RWPE2 (cell line): ENCODE data around the gene SLC32A1.

Experiments
- ATAC-seq: fragments of 200-7000 bp; cut with Tn5 transposase; 3 replicates; pipeline ENCODE4 v1.9.1; 2021; ENCODE audit warnings: low read depth
- DNase-seq: peaks from one replicate; pipeline ENCODE4 v3.0.0-alpha.2; 2020; ENCODE audit warnings: low spot score
- H3K27ac ChIP-seq: fragments of 450-650 bp; 2 replicates; pipeline ENCODE4 v1.5.1; 2017; ENCODE audit warnings: mild to moderate bottlenecking; ENCODE audit not compliant: poor library complexity, severe bottlenecking
- H3K27me3 ChIP-seq: fragments of 250-450 bp; sonication (Bioruptor Pico); 2 replicates; pipeline ENCODE4 v1.5.1; 2021; ENCODE audit warnings: mild to moderate bottlenecking, moderate library complexity; ENCODE audit not compliant: insufficient read depth, poor library complexity, severe bottlenecking
- H3K36me3 ChIP-seq: fragments of 250-450 bp; sonication (Bioruptor Pico); 2 replicates; pipeline ENCODE4 v1.5.1; 2020; ENCODE audit warnings: low read depth, mild to moderate bottlenecking, moderate library complexity
- H3K4me1 ChIP-seq: fragments of 250-450 bp; sonication (Bioruptor Pico); 2 replicates; pipeline ENCODE4 v1.5.1; 2021; ENCODE audit warnings: mild to moderate bottlenecking, moderate library complexity; ENCODE audit not compliant: insufficient read depth, poor library complexity, severe bottlenecking
- H3K4me3 ChIP-seq: fragments of 250-450 bp; sonication (Bioruptor Pico); 2 replicates; pipeline ENCODE4 v1.5.1; 2021; ENCODE audit warnings: mild to moderate bottlenecking, moderate library complexity; ENCODE audit not compliant: severe bottlenecking
- H3K9me3 ChIP-seq: fragments of 250-450 bp; sonication (Bioruptor Pico); 2 replicates; pipeline ENCODE4 v1.5.1; 2021; ENCODE audit warnings: mild to moderate bottlenecking, moderate library complexity; ENCODE audit not compliant: severe bottlenecking
- CTCF ChIP-seq: fragments of 450-650 bp; IDR thresholded peaks from one replicate; pipeline ENCODE4 v1.5.1; 2017; ENCODE audit warnings: mild to moderate bottlenecking, moderate library complexity; ENCODE audit not compliant: poor library complexity, severe bottlenecking

SLC32A1 gene

GRCh38 chr20:38698541-38698940 lies 25.7 kb upstream of the SLC32A1 start:
- Histone ChIP-seq H3K27ac (no peak overlapping the region), H3K27me3 (peaks cover 58% of the 10 kb centered on the region), H3K4me1 (no peaks in the 10 kb centered on the region), H3K9me3 (no peaks in the 10 kb centered on the region), H3K4me3 (no peak overlapping the region), H3K36me3 (no peaks in the 10 kb centered on the region)
- no peak for TF ChIP-seq CTCF
- peak; percentile 64 for DNase-seq
- ATAC-seq = no peak

DNA sequence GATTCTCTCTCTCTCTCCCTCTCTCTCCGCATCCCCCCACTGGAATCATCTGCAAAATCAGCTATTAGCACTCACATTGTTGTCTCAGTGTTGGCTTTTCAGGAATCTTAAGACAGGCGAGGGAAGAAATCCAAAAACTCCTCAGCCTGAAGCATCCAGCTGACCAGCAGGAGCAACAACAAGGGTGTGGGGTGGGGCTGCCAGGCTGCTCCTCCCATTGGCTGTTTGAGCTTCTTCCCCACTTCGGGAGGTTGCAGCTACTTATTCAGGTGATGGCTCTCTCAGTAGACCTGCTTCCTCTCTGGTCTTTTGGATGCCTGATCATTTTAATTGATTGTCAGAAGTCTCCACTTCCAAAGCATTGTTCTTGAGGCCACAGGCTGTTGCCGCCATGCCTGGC lies 24.1 kb upstream of the SLC32A1 start:
- Histone ChIP-seq H3K27me3 (peaks cover 71% of the 10 kb centered on the region), H3K36me3 (no peaks in the 10 kb centered on the region), H3K9me3 (no peaks in the 10 kb centered on the region), H3K4me3 (no peak overlapping the region), H3K27ac (no peak overlapping the region), H3K4me1 (no peaks in the 10 kb centered on the region)
- DNase-seq (peak; percentile 46), ATAC-seq (no peak)
- no peak for TF ChIP-seq CTCF

DNA sequence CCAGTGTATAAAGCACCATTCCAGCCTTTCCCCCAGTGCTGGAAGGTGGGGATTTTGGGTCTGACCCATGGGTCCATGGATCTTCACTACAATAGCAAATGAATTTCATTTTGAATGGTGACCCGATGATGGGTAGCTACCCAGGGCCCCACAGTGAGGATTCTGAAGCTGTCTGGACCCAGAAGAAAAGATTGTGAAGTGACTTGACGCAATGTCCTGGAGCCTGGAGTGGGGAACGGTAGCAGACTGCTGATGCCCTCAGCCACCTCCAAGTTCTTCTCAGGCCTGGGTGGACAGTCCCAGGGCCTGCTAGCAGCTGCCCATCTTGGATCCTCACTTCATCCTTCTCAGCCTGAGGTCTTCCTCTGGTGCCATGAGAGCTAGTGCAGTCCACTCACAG lies 23.4 kb upstream of the SLC32A1 start:
- no peaks in the 10 kb centered on the region for H3K36me3 ChIP-seq
- peak; percentile 69 for DNase-seq
- no peak for ATAC-seq
- TF ChIP-seq CTCF = no peak
- H3K4me1 ChIP-seq = no peaks in the 10 kb centered on the region
- no peak overlapping the region for H3K27ac ChIP-seq
- H3K4me3 ChIP-seq = no peak overlapping the region
- H3K27me3 ChIP-seq = peaks cover 79% of the 10 kb centered on the region
- no peaks in the 10 kb centered on the region for H3K9me3 ChIP-seq

DNA sequence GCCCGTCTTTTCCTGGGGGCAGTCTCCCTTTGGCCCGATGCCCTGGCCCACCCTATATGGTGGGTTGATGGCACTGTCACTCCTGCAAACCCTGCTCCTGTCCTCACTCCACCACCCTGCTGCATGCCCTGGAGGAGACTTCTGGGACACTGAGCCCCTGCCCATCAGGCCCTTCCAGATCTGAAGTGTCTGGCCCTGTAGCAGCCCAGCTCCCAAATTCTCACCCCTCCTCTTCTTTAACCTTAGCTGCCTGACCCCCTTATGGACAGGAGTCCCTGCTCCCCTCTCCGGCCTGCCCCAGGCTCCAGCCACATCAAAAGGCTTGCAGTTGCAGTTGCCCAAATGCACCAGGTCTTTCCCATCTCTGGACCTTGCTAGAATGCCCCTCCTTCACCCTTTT lies 20.8 kb upstream of the SLC32A1 start:
- no peak for TF ChIP-seq CTCF
- no peak for ATAC-seq
- Histone ChIP-seq H3K27ac (no peak overlapping the region), H3K4me1 (no peaks in the 10 kb centered on the region), H3K9me3 (no peaks in the 10 kb centered on the region), H3K36me3 (no peaks in the 10 kb centered on the region), H3K4me3 (no peak overlapping the region), H3K27me3 (peaks cover 78% of the 10 kb centered on the region)
- DNase-seq = peak; percentile 61

DNA sequence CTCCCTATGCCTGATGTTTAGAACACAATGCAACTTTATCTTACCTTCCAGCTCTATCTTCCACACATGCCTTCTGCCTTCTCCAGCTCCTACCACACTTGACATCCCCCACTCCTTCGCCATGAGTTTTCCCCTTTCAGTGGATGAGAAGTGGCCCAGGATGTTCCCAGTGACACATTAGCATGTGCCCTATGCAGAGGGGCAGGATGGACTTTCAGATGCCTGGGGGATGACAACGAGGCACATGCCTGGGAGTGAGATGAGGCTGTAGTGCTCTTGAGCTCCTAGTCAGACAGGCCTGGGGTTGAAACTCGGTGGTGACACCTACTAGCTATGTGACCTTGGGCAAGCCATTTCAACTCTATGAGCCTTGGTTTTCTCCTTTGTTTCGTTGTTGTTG lies 20.1 kb upstream of the SLC32A1 start:
- no peaks in the 10 kb centered on the region for H3K36me3 ChIP-seq
- no peak overlapping the region for H3K27ac ChIP-seq
- no peaks in the 10 kb centered on the region for H3K9me3 ChIP-seq
- TF ChIP-seq CTCF = no peak
- ATAC-seq (no peak), DNase-seq (peak; percentile 60)
- no peaks in the 10 kb centered on the region for H3K4me1 ChIP-seq
- no peak overlapping the region for H3K4me3 ChIP-seq
- H3K27me3 ChIP-seq = peaks cover 83% of the 10 kb centered on the region
